NCI-H2227 (cell line): ENCODE data around the gene ANGEL2.
"Not testable (repeated sequence)": the region's sequence is repeated elsewhere in the genome, so short reads cannot be mapped to it uniquely, and the experiment has no call there.

ENCODE experiments used
- DNase-seq: peaks from one replicate; lab custom pipeline; 2025; ENCODE audit not compliant: unreplicated experiment; lab: John Stamatoyannopoulos, UW

Gene ANGEL2

GRCh38 chr1:213019450-213019849, 3.8 kb upstream of the ANGEL2 start:
- DNase-seq: no peak

DNA sequence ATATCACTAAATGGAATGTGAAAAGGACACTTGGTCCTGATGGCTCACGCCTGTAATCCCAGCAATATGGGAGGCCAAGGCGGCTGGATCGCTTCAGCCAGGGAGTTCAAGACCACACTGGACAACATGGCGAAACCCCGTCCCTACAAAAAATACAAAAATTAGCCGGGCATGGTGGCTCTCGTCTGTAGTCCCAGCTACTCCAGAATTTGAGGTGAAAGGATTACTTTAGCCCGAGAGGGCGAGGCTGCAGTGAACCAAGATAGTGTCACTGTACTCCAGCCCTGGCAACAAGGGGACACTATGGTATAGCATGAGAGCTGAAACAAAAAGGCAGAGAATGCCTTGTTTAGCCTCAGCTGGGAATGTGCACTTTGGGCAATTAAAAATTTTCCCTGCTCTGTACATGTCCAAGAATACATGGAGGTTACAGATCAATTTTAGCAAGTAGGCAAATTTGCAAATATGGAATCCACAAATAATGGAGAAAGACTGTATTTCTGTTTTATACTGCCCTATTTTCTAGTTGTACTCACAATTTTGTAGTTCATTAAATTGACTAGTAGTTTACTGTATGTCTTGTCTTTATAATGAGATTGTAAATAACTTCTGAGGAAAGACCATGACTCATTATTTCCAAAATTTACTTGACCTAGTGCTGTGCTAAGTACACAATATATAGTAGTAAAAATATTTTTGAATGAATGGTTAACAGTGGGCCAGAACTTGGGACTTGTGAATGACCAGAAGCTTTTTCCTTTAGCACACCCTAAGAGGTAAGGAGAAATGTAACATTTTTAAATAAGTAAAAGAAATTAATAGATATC, 2.0 kb upstream of the ANGEL2 start:
- no peak for DNase-seq

- no peak for DNase-seq
These were observed 1.0 kb downstream of the ANGEL2 start for GRCh38 chr1:213014642-213015041.

- no peak for DNase-seq
These were observed 7.1 kb downstream of the ANGEL2 start for GRCh38 chr1:213008564-213008963.

DNA sequence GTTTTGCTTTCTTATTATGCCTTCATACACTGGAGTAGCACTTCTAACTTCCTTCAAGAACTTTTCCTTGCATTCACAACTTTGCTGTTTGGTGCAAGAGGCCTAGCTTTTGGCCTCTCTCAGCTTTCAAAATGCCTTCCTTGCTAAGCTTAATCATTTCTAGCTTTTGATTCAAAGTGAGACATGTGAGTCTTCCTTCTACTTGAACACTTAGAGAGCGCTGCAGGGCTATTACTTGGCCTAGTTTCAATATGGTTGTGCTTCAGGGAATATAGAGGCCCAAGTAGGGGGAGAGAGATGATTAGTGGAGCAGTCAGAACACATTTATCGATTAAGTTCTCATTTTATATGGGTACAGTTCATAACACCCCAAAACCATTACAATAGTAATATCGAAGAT, 12.4 kb downstream of the ANGEL2 start:
- DNase-seq: no peak

GRCh38 chr1:212994926-212995325, 20.7 kb downstream of the ANGEL2 start:
- DNase-seq: no peak

- DNase-seq: not testable (repeated sequence)
These were observed 21.7 kb downstream of the ANGEL2 start for GRCh38 chr1:212993960-212994359.

GRCh38 chr1:212990276-212990675, 25.4 kb downstream of the ANGEL2 start:
- no peak for DNase-seq

DNA sequence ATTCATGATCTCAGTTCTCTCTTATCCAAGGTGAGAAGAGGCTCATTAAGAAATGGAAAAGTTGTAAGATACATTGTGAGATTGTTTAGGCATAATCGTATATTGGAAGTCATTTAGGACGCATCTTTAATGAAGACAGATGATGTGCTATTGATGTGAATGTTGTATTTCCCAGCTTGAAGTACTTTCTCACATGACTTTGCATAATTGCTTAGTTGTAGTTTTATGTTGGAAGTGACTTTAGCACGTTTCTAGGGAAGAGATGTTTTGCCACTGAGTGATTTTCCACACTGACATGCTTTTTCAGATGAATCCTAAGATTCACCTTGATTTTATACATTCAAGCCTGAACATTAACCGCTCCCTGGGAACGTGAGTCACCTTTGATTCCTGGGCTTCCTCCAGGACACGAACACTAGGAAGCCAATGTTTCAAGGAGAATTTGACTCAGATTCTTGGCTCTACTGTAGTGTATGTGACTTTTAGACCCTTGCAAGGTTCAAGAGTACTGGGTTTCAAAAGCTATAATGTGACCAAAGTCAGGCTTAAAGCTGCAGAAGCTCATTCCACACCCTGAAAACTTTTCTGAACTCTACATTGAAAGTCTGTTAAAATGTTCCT, 27.9 kb downstream of the ANGEL2 start:
- DNase-seq: no peak

GRCh38 chr1:212986551-212986950, 29.1 kb downstream of the ANGEL2 start:
- no peak for DNase-seq

GRCh38 chr1:212984522-212985291, 31.0 kb downstream of the ANGEL2 start:
- DNase-seq: no peak

- DNase-seq: no peak
These were observed 32.2 kb downstream of the ANGEL2 start for GRCh38 chr1:212983482-212983881.

- DNase-seq: no peak
These were observed 33.1 kb downstream of the ANGEL2 start for GRCh38 chr1:212982430-212983152.

DNA sequence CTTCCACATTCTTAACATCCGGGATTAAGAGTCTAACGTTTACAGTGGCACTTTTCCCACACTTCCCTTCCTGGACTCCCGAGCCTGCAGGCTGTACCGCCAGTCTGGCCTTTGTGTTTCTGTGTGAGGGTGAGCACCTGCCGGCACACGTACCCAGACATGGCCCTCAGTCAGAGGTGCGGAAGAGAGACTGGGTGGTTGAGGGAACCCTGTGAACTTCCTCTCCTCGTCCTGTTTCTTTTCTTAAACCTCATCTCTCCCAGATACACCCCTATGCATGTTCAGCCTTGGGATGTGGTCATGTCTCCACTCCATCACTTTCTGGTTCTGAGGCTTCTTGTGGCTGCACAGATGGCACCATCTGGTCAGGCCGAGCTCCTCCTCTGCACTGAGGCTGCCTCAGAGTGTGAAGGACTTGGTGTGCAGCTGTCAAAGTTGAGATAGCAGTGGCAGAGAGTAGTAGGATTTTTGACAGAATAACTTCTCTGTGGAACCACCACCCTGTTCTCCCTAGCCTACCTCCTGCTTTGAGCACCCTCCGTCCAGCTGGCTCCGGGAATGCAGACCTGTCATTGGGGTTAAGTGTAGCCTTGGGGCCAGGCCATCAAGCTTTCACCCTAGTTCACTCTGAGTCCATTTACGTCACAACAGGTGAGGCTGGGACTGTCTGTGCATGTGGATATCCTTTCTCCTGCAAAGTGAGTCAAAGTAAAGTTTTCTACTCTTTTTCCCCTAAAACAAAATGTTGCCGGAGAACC, 33.9 kb downstream of the ANGEL2 start:
- DNase-seq: no peak

- DNase-seq: no peak
These were observed 34.6 kb downstream of the ANGEL2 start for GRCh38 chr1:212981025-212981495.

- DNase-seq: no peak
These were observed 35.4 kb downstream of the ANGEL2 start for GRCh38 chr1:212980123-212980785.

GRCh38 chr1:212979340-212980122, 36.1 kb downstream of the ANGEL2 start:
- DNase-seq: no peak

GRCh38 chr1:212977781-212978645, 37.7 kb downstream of the ANGEL2 start:
- DNase-seq: no peak
